ENCODE data around the gene ZNF492.
"Not testable (repeated sequence)": the region's sequence is repeated elsewhere in the genome, so short reads cannot be mapped to it uniquely, and the experiment has no call there.

The ZNF492 gene

GRCh38 chr19:22633706-22634449, at the start of gene ZNF492:
ZNF492 (plus strand) TSS chr19:22634324; CDS start chr19:22653400, 19,076 bp downstream.
- DNase-seq (ENCODE audit: low spot score) = peak; percentile 95

DNA sequence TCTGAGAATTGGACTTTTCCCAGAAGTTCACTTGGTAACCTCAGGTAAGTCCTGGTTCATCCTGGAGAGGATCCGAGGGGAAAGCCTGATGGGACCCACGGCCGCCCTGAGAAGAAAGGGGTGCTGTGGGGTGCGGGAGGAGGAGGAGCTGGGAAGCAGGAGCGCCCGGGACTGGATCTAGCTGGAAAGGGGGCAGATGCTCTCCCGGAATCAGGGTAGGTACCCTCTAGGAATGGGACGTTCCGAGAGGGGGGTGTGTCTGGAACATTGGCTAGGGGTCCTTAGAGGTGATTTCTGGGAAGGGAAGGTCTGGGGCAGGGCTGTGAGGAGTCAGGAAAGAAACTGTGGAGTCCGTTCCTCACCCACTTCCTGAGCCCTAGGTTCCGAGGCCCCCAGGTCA, 38.7 kb upstream of the ZNF492 start:
- DNase-seq (ENCODE audit: low spot score) = no peak

DNA sequence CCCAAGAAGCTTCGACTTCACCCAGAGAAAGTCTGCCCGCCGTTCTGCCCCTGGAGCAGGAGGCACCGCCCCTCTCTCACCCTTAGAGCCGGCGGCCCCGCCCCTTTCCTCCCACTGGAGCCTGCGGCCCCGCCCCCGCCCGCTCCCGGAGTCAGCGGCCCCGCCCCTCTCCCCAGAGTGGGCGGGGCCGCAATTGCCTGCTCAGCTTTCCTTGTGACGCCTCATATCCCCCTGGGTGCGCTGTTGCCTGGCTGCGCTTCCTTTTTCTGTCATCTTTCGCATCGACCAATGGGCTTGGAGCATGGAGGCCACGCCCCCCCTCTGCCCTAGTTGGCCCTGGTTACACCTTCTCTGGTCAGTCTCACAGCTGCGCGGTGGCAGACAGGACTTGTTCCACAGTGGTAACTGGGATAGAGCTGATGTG, 38.2 kb upstream of the ZNF492 start:
- DNase-seq (ENCODE audit: low spot score) = no peak

- no peak for DNase-seq (ENCODE audit: low spot score)
Measured at GRCh38 chr19:22600690-22601648, 33.2 kb upstream of the ZNF492 start.

GRCh38 chr19:22601906-22602630, 32.1 kb upstream of the ZNF492 start:
- DNase-seq (ENCODE audit: low spot score) = no peak

DNA sequence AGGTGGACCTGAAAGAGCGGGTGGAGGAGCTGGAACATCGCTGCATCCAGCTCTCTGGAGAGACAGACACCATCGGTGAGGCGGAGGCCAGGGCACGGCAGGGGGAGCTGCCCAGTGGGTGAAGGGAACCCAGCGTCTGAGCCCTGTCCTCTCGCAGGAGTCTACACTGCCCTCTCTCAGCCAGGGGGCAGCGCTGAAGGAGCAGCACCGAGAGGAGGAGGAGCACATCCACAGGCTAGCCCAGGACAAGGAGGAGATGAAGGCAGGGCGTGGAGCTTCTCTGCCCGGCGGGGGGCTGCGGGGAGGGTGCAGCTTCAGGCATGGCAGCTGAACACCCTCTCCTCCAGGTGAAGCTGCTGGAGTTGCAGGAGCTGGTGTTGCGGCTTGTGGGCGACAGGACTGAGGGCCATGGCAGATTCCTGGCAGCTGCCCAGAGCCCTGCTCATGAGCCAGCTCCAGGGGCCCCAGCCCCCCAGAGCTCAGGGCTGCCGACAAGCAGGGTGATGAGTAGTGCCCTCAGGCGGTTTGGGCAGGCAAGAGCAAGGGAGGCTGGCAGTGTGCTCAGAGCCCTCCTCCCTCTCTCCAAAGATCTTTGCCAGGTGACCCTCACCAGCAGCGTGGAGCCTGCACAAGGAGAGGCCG, 31.4 kb upstream of the ZNF492 start:
- no peak for DNase-seq (ENCODE audit: low spot score)

GRCh38 chr19:22603518-22604440, 30.3 kb upstream of the ZNF492 start:
- DNase-seq (ENCODE audit: low spot score) = no peak

DNA sequence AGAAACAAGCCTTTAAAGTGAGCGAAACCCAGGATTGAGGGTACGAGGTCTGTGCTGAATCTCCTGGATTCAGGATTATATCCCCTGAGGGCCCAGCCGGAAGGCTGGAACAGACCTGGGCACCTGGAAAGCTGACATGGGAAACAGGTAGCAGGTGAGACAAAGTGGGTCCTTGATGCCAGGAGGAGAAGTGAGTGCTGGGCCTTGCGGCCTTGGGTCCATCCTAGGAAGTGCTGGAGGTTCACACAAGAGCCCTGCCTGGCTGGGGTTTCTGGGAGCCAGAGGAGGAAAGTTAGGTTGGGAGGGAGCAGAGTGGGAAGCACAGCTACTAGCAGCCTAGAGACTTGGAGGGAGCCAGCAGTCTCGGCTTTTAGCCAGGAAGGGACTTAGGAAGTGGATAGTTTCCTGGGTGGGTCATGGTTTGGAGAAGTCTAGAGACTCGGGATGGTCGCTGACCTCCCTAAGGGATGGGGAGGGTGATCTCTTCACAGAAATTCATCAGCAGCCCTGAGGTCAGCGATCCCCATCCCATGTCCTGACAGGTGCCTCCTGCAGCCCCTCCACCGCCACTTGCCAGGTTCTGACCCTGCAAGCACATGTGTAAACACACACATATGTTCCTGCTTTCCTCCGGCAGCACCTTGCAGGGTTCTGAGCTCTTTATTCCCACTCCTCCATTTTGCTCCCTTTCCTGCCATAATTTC, 29.4 kb upstream of the ZNF492 start:
- no peak for DNase-seq (ENCODE audit: low spot score)

DNA sequence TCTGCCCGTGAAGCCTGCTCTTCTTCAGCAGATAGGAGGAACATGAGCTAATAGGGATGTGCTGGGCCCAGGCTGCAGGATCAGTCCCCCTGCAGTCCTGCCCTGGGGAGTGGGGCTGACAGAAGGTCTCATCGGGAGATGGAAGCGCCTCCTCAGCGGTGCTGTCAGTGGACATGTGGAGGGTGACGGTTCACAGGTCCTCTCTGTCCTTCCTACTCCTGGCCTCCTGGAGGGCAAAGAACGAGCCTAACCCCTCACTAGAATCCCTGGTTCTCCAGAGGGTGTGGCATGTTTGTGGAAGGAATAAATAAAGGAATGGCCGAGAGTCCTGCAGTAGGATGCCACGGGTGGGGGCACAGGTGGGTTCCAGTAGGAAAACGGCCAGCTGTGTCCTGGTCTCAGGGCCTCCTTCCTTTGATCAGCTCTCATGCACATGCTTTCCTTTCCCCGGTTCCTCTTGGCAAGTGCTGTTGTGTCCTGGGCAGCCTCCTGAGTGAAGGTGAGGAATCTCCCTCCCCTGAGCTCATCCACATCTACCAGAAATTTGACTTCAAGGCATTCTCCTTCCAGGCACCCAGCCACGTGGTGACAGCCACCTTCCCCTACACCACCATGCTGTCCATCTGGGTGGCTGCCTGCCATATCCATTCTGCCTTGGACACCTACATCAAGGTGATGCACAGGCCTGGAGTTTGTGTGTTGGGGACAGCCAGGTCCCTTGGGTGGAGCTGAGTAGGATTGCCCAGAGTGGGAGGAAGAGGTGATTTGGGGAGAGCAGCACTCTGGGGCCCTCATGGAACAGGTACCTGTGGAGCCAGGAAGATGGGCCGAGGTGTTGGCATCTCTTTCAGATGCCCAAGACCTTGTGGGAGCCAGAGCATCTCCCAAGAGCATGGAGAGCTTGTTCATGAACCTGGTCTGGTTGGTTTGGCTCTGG, 28.6 kb upstream of the ZNF492 start:
- DNase-seq (ENCODE audit: low spot score) = no peak

- DNase-seq (ENCODE audit: low spot score) = no peak
Measured at GRCh38 chr19:22606212-22606553, 27.9 kb upstream of the ZNF492 start.

DNA sequence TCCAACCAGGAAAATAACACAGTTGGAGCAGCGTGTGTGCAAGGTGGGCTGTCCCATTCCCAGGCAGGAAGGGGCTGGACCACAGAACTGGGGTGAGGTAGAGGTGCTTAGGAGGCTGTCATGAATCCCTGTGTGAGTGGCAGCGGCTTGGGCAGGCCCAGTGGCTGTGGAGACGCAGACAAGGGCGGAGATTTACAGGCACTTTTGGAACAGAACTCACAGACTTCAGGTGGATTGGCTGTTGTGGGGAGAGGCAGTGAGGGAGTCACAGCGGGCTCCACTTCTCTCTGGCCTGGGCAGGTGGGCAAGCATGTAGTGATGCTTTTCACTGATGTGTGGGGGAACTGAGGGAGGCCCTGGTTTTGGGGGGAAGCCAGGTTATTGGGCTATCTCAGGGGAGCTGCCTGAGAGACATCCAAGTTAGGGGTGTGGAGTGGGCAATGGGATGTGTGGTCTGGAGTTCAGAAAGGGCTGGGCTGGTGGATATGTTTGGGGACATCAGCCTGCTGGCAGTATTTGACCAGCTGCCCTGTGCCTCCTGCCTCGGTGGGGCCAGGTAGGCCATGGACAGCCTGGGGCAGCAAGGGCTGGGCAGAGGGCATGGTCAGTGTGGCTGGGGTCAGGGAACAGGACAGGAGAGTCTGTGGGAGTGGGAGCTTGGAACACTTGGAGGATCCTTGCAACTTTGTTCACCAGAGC, 27.0 kb upstream of the ZNF492 start:
- no peak for DNase-seq (ENCODE audit: low spot score)

GRCh38 chr19:22607653-22608430, 26.3 kb upstream of the ZNF492 start:
- DNase-seq (ENCODE audit: low spot score) = no peak

GRCh38 chr19:22608441-22608840, 25.7 kb upstream of the ZNF492 start:
- DNase-seq (ENCODE audit: low spot score) = no peak

DNA sequence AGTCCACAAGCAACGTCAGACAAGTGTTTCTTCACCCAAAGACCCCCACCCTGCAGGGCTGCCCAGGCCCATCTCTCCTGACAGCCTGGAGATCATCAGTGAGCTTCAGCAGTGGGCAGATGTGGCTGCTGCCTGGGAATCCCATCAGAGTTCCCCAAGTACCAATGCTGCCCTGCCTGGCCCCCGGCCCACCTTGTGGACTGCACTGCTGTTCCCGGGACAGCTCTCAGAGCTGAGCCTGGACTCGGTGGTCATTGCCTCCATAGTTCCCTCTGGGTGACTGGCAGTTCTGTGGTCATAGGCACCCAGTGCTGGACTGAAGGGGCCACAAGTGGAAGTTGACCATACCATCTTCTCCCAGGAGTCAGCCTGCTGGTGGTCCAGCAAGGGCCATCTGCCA, 24.5 kb upstream of the ZNF492 start:
- no peak for DNase-seq (ENCODE audit: low spot score)

DNA sequence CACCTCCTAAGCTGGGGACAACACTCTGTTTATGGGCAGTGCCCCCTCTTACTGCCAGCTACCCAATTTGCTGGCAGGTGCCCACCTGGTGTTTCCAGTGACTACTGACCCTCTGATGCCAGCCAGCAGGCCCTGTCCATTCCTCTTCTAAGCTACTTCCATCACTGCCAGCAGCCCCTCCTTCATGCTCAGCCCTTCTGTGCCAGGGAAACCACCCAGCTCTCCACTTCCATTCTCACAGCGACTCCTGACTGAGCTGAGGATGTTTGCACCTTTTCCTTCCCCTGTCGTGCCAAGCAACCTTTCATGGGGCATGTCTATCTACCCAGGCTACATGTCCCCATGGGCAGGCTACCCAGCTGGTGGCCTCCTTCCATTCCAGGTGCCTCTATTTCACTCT, 24.0 kb upstream of the ZNF492 start:
- DNase-seq (ENCODE audit: low spot score) = no peak

DNA sequence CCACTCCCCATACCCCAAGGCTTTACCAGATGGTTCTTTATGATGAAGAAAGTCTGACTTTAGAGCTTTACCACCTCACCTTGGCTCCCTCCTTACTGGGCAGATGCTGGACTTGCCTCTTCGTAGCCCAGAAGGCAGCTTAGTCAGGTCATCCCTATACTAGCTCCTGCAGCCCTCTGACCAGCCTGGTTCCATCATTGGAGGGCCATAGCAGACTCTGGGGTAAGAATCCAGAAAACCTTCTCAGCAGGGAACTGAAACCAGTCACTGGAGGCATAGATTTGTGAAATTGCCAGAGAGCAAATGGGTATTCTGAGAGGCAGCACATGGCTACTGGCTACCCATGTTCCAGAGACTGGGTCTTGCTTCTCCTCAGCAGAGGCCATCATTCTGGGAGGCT, 21.8 kb upstream of the ZNF492 start:
- no peak for DNase-seq (ENCODE audit: low spot score)

DNA sequence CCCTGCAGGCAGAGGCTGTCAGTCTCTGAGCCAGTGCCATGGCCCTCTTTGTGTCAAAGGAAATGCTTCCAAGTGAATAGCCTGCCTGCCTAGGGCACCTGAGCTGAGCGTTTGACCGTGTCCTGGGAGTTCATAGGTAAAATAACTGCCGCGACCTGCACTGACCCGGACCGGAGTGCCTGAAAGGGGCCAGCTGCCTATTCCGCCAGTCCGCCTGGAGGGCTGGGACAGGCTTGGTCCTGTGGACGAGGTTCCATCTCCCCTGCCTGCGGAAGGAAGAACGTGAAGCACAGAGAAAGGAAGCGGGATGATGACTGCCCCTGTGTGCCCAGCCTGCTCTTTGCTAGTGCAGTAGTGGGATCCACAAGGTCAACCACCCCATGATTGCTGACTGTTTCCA, 17.5 kb upstream of the ZNF492 start:
- DNase-seq (ENCODE audit: low spot score) = no peak

DNA sequence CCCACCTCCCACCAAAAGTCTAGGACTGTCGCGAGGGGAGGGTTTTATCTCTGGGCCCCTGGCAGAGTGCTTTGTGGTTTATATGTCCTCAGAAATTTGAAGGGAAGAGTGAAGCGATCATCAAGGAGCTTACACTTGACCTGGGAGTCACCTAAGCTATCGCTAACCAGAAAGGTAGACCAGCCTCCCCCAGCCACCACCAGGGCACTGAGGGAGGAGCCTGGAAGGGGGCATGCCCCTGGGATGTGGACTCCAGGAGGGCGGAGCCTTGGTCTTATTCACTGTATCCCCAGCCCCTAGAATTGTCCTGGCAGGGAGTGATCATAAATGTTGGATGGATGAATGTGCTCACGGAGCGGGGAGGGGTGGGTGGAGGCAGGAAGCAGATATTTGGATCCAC, 16.9 kb upstream of the ZNF492 start:
- DNase-seq (ENCODE audit: low spot score) = not testable (repeated sequence)
